GM19240 (cell line): ENCODE data around the gene STAB1.

Source experiments
- DNase-seq: peaks from one replicate; pipeline ENCODE4 v3.0.0; 2011; ENCODE audit warnings: low spot score; ENCODE audit not compliant: insufficient read length

STAB1 gene

GRCh38 chr3:52506266-52506966, 11.3 kb downstream of the STAB1 start:
- no peak for DNase-seq

- no peak for DNase-seq
Observed at GRCh38 chr3:52507359-52507758, 12.2 kb downstream of the STAB1 start.

DNA sequence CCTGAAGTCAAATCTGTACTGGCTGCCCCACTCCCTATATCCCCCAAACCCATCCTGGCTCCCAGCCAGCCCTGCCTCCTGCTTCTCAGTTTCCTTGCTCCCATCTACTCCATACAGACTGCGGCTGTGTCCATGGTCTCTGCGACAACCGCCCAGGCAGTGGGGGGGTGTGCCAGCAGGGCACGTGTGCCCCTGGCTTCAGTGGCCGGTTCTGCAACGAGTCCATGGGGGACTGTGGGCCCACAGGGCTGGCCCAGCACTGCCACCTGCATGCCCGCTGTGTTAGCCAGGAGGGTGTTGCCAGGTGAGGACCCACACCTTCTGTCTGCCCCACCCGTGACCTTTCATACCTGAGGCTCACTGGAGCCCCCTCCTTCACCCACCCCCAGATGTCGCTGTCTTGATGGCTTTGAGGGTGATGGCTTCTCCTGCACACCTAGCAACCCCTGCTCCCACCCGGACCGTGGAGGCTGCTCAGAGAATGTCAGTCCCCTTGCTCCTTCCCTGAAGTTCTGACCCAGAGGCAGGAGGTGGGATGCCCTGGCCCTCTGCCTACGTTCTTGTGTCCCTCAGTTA, 14.7 kb downstream of the STAB1 start:
- no peak for DNase-seq

DNA sequence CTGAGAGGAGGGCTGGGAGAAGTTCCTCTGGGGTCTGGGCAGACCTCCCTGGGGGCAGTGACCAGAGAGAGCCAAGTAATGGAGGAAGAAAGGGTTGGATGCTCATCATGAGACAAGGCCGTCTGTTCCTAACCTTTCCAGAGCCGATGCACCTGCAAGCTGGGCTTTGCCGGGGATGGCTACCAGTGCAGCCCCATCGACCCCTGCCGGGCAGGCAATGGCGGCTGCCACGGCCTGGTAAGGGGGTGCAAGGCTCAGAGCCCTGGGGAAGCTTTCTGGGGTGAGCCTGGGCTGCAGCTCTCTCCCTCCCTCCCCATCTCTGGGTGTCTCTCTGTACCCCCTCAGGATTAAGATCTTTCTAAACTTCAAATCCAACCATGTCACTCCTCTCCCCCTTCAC, 16.4 kb downstream of the STAB1 start:
- no peak for DNase-seq

DNA sequence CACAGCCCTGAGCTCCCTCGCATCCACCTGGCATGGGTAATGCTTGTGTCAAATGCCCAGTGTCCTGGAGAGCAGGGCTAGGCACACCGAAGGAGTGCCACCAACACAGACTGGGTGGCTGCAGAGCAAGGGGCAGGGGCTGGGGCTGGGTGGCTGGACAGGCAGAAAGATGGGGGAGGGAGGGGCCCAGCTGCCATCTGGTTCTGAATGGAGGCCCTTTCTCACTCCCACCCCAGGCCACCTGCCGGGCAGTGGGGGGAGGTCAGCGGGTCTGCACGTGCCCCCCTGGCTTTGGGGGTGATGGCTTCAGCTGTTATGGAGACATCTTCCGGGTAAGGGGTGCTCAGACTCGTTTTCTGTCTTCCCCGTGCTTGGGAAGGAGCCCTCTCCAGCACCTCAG, 17.0 kb downstream of the STAB1 start:
- no peak for DNase-seq

DNA sequence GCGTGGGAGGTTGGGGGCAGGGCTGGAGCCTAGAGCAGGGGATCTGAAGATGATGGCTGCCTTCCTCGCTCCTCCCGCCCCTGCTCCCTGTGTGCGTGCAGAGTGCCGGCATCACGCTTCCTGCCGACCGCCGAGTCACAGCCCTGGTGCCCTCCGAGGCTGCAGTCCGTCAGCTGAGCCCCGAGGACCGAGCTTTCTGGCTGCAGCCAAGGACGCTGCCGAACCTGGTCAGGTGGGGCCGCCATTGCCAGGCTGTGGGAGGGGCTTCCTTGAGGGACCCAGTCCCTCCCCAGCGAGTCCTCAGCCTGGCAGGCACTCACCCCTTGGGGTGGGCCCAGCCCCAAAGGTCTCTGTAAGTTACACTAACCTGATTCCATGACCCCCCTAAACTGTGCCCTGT, 17.6 kb downstream of the STAB1 start:
- DNase-seq: no peak

DNA sequence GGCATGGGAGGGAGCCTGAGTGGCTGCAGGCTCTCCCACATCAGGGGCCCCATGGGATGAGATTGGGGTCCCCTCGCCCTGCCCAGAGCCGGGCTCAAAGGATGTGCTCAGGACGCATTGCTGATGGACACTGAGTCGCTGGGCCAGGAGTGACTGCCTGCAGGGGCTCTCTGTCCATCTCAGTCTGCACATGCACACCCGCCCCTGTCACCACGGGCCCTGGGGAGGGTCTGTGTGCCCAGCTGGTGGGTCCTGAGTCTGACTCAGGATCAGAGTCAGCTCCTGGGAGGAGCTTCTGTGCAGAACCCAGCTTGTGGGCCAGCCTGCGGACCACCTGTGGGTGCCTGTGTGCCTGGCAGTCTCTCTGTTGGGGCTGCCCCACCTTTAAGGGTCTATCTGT, 18.1 kb downstream of the STAB1 start:
- DNase-seq: no peak

- DNase-seq: no peak
Observed at GRCh38 chr3:52514576-52514975, 19.4 kb downstream of the STAB1 start.

DNA sequence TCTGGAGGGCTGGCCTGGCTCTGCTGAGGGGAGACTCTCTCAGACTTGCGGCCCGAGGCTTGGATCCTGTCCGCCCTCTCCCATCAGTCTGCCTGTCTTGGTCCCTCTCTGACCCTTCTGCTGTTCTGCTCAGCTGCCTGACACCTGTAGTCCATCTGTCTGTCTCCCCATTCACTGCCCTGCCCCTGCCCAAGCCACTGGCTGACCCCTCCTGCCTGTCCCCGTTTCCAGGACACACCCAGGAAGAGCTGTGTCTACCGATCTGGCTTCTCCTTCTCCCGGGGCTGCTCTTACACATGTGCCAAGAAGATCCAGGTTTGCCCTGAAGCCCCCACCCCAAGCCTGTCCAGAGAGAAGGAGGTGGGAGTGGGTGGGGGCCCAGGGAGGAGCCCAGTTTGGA, 20.1 kb downstream of the STAB1 start:
- no peak for DNase-seq

- no peak for DNase-seq
Observed at GRCh38 chr3:52516509-52517195, 21.5 kb downstream of the STAB1 start.

GRCh38 chr3:52517796-52518722, 22.9 kb downstream of the STAB1 start:
- DNase-seq: no peak

DNA sequence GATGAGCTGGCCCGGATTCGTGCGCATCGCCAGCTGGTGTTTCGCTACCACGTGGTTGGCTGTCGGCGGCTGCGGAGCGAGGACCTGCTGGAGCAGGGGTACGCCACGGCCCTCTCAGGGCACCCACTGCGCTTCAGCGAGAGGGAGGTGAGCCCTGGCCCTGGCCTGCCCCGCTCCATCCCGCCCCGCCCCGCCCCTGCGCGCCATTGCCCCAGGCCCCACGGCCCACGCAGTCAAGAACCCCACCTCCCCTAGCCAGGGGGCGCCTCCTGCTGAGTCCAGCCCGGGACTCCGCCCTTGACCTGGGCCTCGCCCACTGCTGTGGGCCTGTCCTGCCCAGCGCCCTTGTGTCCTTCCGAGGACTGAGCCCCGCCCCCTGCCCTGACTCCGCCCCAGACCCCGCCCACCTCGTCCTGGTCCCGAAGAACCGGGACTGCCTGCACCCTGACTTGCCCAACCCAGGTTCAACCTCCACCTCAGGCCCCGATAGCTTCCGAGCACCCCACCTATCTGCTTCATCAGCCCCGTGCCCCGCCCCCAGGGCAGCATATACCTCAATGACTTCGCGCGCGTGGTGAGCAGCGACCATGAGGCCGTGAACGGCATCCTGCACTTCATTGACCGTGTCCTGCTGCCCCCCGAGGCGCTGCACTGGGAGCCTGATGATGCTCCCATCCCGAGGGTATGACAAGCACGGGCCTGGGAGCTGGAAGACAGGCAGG, 23.7 kb downstream of the STAB1 start:
- DNase-seq: no peak

DNA sequence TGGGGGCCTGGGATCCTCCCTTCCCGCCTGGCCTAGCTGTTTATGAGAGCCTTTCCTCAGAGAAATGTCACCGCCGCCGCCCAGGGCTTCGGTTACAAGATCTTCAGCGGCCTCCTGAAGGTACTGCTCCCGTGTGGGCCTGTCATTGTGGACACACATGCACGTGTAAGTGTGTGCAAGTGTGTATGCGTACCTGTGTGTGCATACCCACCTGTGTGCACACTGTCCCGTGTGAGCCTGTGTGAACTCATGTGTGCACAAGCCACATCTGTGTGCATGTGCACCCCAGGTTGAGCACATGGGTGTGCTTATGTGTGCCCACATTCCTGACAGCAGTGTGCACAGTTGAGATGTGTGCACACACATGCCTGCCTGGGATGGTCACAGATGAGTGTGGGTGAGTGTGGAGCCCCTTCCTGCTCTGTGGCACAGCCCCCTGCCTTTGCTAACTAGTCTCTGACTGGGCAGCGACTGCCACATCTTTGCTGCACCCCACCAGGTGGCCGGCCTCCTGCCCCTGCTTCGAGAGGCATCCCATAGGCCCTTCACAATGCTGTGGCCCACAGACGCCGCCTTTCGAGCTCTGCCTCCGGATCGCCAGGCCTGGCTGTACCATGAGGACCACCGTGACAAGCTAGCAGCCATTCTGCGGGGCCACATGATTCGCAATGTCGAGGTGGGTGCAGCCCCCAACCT, 24.5 kb downstream of the STAB1 start:
- no peak for DNase-seq

- DNase-seq: no peak
Observed at GRCh38 chr3:52520141-52520667, 25.1 kb downstream of the STAB1 start.

- DNase-seq: no peak
Observed at GRCh38 chr3:52520716-52521487, 25.8 kb downstream of the STAB1 start.

DNA sequence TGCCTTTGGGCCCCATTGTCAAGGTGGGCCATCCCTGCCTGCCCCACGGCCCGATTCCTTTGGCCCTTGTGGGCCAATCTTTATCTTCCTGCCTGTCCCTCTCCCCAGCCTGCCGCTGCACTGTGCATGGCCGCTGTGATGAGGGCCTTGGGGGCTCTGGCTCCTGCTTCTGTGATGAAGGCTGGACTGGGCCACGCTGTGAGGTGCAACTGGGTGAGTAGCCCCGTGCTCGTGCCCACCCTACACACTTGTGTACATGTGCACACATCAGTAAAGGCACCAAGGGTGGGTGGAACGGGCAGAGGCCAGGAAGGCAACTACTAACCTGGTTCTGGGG, 26.3 kb downstream of the STAB1 start:
- DNase-seq: no peak

DNA sequence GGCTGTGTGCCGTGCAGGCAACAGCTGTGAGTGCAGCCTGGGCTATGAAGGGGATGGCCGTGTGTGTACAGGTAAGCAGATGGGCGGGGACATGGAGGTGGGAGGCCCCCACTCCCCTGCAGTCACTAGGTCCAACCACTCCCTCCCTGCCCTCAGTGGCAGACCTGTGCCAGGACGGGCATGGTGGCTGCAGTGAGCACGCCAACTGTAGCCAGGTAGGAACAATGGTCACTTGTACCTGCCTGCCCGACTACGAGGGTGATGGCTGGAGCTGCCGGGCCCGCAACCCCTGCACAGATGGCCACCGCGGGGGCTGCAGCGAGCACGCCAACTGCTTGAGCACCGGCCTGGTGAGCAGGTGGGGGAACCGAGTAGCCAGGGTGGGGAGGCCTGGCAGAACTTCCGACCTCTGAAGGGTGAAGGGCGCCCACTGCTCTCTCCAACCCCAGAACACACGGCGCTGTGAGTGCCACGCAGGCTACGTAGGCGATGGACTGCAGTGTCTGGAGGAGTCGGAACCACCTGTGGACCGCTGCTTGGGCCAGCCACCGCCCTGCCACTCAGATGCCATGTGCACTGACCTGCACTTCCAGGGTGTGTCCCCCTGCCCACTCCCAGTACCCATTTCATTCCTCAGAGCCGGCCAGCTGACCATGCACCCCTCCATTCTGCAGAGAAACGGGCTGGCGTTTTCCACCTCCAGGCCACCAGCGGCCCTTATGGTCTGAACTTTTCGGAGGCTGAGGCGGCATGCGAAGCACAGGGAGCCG, 26.9 kb downstream of the STAB1 start:
- DNase-seq: no peak

- no peak for DNase-seq
Observed at GRCh38 chr3:52522651-52523251, 27.6 kb downstream of the STAB1 start.
